ENCODE measurements around the gene ZNF608. TPM values are rescaled to one million over a fixed set of nuclear protein-coding genes. Genes with fewer than 3 reads are reported as not detected.
A peak's percentile ranks its signal among the peaks of the same experiment; 100 is the strongest.

The ZNF608 gene
- total RNA-seq, 6 experiments from 2014 or later: 0.28 to 0.85 (median 0.33) TPM

- H3K27me3 Mint-ChIP-seq (ENCODE audit: insufficient read depth): peaks cover 35% of the 10 kb centered on the region
- H3K9me3 Mint-ChIP-seq: no peaks in the 10 kb centered on the region
- DNase-seq: peak; percentile 44
- H3K27ac Mint-ChIP-seq: peak overlapping the region; percentile 27
- no peak for TF ChIP-seq CTCF (IDR thresholded peaks at IDR 0.05)
- H3K36me3 Mint-ChIP-seq (ENCODE audit: low read depth): no peaks in the 10 kb centered on the region
- peaks cover 26% of the 10 kb centered on the region for H3K4me1 Mint-ChIP-seq (ENCODE audit: low read depth)
- peak overlapping the region; percentile 80 for H3K4me3 Mint-ChIP-seq
Observed at GRCh38 chr5:124735169-124735858, 11.1 kb downstream of the ZNF608 start.

- Mint-ChIP-seq H3K4me1 (ENCODE audit: low read depth) (peaks cover 26% of the 10 kb centered on the region), H3K4me3 (peak overlapping the region; percentile 80), H3K27me3 (ENCODE audit: insufficient read depth) (peaks cover 31% of the 10 kb centered on the region), H3K9me3 (no peaks in the 10 kb centered on the region), H3K36me3 (ENCODE audit: low read depth) (no peaks in the 10 kb centered on the region), H3K27ac (no peak overlapping the region)
- TF ChIP-seq CTCF (IDR thresholded peaks at IDR 0.05): no peak
- no peak for DNase-seq
Observed at GRCh38 chr5:124734574-124735168, 11.8 kb downstream of the ZNF608 start.

GRCh38 chr5:124733329-124733650 lies 13.1 kb downstream of the ZNF608 start:
- H3K27me3 Mint-ChIP-seq (ENCODE audit: insufficient read depth): peaks cover 23% of the 10 kb centered on the region
- no peak overlapping the region for H3K27ac Mint-ChIP-seq
- peaks cover 26% of the 10 kb centered on the region for H3K4me1 Mint-ChIP-seq (ENCODE audit: low read depth)

GRCh38 chr5:124732428-124733328 lies 13.8 kb downstream of the ZNF608 start:
- DNase-seq: no peak
- Mint-ChIP-seq H3K27ac (no peak overlapping the region), H3K4me3 (no peak overlapping the region), H3K27me3 (ENCODE audit: insufficient read depth) (peaks cover 19% of the 10 kb centered on the region), H3K4me1 (ENCODE audit: low read depth) (peaks cover 26% of the 10 kb centered on the region), H3K36me3 (ENCODE audit: low read depth) (no peaks in the 10 kb centered on the region), H3K9me3 (no peaks in the 10 kb centered on the region)
- no peak for TF ChIP-seq CTCF (IDR thresholded peaks at IDR 0.05)

More at GRCh38 chr5:124733329-124733650, 13.1 kb downstream of the ZNF608 start:
- DNase-seq: no peak
- Mint-ChIP-seq H3K9me3 (no peaks in the 10 kb centered on the region), H3K36me3 (ENCODE audit: low read depth) (no peaks in the 10 kb centered on the region), H3K4me3 (no peak overlapping the region)
- TF ChIP-seq CTCF (IDR thresholded peaks at IDR 0.05): no peak

GRCh38 chr5:124730381-124730780 lies 16.1 kb downstream of the ZNF608 start:
- Mint-ChIP-seq H3K4me1 (ENCODE audit: low read depth) (peaks cover 9% of the 10 kb centered on the region), H3K36me3 (ENCODE audit: low read depth) (no peaks in the 10 kb centered on the region), H3K9me3 (no peaks in the 10 kb centered on the region)

More at GRCh38 chr5:124730381-124730780, 16.1 kb downstream of the ZNF608 start:
- DNase-seq: no peak
- H3K4me3 Mint-ChIP-seq: no peak overlapping the region
- no peak overlapping the region for H3K27ac Mint-ChIP-seq
- no peak for TF ChIP-seq CTCF (IDR thresholded peaks at IDR 0.05)
- H3K27me3 Mint-ChIP-seq (ENCODE audit: insufficient read depth): peaks cover 16% of the 10 kb centered on the region

Data from HFFc6 (cell line).